ENCODE data around the gene PIEZO1.
"Not testable (repeated sequence)": the region's sequence is repeated elsewhere in the genome, so short reads cannot be mapped to it uniquely, and the experiment has no call there.

PIEZO1 gene

DNA sequence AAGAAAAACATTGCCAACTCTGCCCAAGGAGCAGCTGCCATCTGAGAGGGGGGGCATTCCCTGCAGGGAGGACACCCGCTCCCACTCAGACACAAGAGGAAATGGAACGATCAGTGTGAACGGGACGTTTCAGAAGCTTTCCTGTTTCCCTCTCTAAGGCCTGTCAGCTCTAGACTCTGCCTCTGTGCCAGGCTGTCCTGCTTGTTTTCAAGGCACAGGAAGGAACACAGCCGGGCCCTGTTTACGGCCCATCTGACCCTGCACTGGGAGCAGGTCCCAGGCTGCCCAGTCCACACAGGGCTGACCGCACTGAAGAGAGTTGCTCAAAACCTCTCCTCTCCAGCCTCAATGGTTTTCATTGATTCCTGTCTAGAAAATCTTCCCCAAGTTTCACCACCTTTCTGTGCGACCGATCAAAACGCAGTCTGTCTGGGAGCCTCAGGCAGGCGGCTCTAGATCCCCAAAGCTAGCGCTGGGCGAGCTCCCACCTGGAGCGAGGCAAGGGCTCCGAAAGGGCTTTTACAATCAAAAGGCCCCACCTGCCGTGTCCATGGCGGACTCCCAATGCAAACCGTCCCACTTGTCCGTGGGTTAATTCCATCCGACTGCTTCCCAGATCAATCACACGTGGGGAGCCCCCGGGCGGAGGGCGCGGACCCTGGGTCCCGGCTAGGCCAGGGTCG lies 1.5 kb downstream of the PIEZO1 start:
- DNase-seq (ENCODE audit: low spot score): no peak

DNA sequence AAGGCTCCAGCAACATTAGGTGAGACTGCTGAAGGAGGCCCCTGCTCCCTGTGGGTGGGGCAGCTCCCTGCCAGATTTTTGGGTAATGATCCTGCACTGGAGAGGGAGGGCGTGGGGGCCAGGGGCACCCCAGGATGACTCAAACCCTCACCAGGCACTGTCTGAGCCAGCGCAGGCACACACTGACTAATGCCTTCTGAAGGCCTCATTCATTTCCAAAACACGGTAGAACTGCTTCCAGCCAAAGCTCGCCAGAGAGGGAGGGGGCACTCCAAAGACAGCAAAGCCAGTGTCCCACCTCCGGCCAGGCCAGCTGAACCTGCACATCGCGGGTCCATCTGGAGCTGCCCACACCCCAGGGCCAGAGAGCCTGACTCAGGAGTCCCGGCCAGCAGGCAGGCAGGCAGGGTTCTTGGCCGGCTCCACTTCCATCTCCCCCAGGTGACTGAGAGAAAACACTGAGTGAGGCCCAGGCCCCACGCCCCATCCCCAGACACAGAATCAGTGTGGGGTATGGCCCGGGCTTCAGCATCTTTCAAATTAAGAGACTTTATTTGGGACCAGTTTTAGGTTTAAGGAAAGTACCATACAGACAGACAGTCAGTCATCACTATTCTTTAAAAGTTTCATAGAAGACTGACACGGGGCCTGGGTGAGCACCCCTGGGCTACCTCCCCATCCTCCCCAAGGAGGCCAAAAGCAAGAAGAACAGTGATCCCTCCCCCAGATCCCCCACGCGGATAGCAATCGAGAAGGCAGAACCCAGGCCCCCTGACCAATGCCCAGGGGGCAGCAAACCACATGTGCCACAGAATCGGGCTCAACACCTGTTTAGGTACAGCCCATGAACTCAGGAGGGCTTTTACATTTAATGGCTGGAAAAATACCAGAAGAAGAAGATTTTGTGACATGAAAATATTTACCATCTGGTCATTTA lies 2.3 kb downstream of the PIEZO1 start:
- no peak for DNase-seq (ENCODE audit: low spot score)

DNA sequence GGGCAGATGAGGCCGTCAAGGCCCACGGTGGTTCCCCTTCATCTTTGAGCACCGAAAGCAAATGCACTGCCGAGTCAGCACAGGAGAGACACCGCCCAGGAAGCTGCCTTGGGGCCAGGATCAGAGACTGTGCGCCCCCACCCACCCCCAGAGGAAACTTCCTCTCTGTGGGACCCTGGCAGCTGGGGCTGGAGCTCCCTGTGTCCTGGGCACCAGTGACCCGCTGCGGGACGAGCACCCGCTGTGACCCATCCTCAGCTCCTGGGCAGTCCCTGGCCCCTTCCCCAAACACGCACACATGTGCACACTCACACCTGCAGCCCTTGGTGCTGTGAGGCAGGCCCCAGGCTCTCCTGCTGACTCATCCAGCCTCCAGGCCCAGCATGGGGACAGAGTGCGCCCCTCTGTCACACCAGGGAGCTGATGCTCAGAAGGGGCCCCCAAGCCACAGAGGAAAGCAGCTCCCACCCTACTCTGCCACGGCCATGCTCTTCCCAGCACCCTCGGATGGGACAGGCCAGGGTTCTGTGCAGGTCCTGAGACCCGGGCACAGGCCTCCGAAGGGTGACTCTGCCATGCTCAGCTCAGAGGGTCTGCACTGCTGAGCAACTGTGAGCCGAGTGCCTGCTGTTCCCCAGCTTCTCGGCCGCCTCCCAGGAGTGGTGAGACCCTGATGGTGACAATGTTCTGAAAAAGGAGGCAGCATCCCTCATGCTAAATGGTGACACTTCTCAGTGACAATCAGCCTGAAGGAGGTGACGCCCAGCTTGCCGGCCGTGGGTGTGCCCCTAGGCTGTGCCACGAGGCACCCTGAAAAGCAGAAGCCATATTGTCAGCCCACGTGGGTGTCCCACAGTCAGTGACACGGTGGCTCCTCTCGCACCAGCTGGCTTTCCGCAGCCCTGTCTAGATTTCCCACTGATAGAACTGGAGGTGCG lies 3.6 kb downstream of the PIEZO1 start:
- DNase-seq (ENCODE audit: low spot score): no peak

- no peak for DNase-seq (ENCODE audit: low spot score)
Measured at GRCh38 chr16:88780142-88781062, 4.6 kb downstream of the PIEZO1 start.

GRCh38 chr16:88779406-88780141 lies 5.4 kb downstream of the PIEZO1 start:
- no peak for DNase-seq (ENCODE audit: low spot score)

- no peak for DNase-seq (ENCODE audit: low spot score)
Measured at GRCh38 chr16:88778541-88779065, 6.4 kb downstream of the PIEZO1 start.

DNA sequence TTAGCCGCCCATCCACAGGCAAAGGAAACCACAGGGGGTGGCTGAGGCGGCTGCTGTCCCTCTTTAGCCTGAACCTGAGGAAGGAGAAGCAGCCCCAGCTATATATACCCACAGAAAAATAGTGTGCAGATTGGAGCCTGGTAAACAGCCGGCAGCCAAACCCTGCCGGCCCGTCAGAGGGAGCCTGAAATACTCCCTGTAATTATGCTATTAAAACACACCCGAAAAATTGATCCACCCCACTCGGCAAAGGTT lies 6.8 kb downstream of the PIEZO1 start:
- no peak for DNase-seq (ENCODE audit: low spot score)

DNA sequence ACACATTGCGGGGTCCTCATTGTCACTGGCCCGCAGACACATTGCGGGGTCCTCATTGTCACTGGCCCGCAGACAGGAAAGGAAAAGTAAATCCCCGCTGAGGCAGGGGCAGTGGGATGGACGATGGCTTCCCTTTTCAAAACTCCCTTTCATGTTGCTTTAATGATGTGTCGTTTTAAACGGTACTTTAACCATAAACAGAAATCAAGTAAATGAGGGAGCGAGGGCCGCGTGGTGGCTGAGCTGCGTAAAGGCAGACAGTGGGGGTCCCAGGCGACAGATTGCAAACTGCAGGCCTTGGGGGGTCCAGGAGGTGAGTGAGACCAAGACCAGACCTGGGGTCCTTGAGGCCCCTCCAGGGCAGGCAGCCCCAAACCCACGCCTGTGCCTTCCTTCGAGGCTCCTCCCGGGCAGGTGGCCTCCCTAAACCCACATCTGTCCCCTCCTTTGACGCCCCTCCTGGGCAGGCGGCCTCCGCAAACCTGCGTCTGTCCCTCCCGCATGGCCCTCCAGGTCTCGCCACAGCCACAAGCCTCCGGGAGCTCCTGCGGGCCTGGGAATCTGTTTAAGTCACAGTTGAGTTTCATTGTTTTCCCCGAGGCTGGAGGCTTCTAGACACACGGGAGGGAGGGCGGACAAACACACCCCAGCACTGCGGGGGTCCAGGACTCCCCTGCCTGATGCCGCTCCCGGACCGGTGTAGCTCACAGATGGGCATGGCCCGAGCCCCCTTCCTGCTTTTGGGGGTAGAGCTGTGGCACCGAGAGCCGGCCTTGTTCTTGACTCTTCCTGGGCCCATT lies 7.3 kb downstream of the PIEZO1 start:
- DNase-seq (ENCODE audit: low spot score): no peak

GRCh38 chr16:88775825-88776224 lies 9.2 kb downstream of the PIEZO1 start:
- DNase-seq (ENCODE audit: low spot score): no peak

- no peak for DNase-seq (ENCODE audit: low spot score)
Measured at GRCh38 chr16:88774544-88775393, 10.3 kb downstream of the PIEZO1 start.

GRCh38 chr16:88773812-88774291 lies 11.2 kb downstream of the PIEZO1 start:
- DNase-seq (ENCODE audit: low spot score): no peak

GRCh38 chr16:88772871-88773811 lies 11.9 kb downstream of the PIEZO1 start:
- no peak for DNase-seq (ENCODE audit: low spot score)

GRCh38 chr16:88771781-88772180 lies 13.2 kb downstream of the PIEZO1 start:
- DNase-seq (ENCODE audit: low spot score): not testable (repeated sequence)

GRCh38 chr16:88771294-88771772 lies 13.7 kb downstream of the PIEZO1 start:
- DNase-seq (ENCODE audit: low spot score): no peak

- no peak for DNase-seq (ENCODE audit: low spot score)
Measured at GRCh38 chr16:88770461-88771293, 14.3 kb downstream of the PIEZO1 start.
